Fibroblast of lung (primary cell): ENCODE data around the gene CYP2W1. TPM values are rescaled to one million over a fixed set of nuclear protein-coding genes. Genes with fewer than 3 reads are reported as not detected.

Experiments
- DNase-seq, 2 donors: peaks; one replicate each; pipeline versions ENCODE4 v3.0.0 to v3.0.0-alpha.2; 2010; ENCODE audit warnings: low read depth in 2 of 2
- H2AFZ ChIP-seq: 2 replicates; pipeline ENCODE4 v1.5.1; 2012; ENCODE audit warnings: low read length, control low read depth, inconsistent platforms
- H3K27ac ChIP-seq: 2 replicates; pipeline ENCODE4 v1.5.1; 2011; ENCODE audit warnings: low read length, control low read depth; ENCODE audit not compliant: insufficient read depth
- H3K27me3 ChIP-seq: 2 replicates; pipeline ENCODE4 v1.5.1; 2011; ENCODE audit warnings: mild to moderate bottlenecking, low read length; ENCODE audit not compliant: control insufficient read depth, insufficient read depth
- H3K36me3 ChIP-seq: 2 replicates; pipeline ENCODE4 v1.5.1; 2011; ENCODE audit warnings: low read length; ENCODE audit not compliant: control insufficient read depth, insufficient read depth
- H3K4me1 ChIP-seq: 2 replicates; pipeline ENCODE4 v1.5.1; 2011; ENCODE audit warnings: low read length; ENCODE audit not compliant: control insufficient read depth, insufficient read depth; ENCODE audit errors: extremely low read depth
- H3K4me2 ChIP-seq: 2 replicates; pipeline ENCODE4 v1.5.1; 2011; ENCODE audit warnings: low read length, control low read depth; ENCODE audit not compliant: insufficient read depth; ENCODE audit errors: extremely low read depth
- H3K4me3 ChIP-seq, 4 experiments: fragments of 200-600 bp in 1 of 4; sonication (generic) in 1 of 4; replicated peaks in 1 of 4; 2 replicates each; pipeline ENCODE4 v1.5.1; 2011 to 2016; ENCODE audit warnings: low read length in 4 of 4, low read depth in 3 of 4, mild to moderate bottlenecking in 3 of 4, control low read depth in 2 of 4, inconsistent platforms in 1 of 4, mixed read lengths in 1 of 4; ENCODE audit not compliant: insufficient read depth in 1 of 4; ENCODE audit errors: control extremely low read depth in 1 of 4
- H3K79me2 ChIP-seq: 2 replicates; pipeline ENCODE4 v1.5.1; 2012; ENCODE audit warnings: mild to moderate bottlenecking, low read length, inconsistent platforms; ENCODE audit not compliant: control insufficient read depth, insufficient read depth
- H3K9ac ChIP-seq: 2 replicates; pipeline ENCODE4 v1.5.1; 2011; ENCODE audit warnings: mild to moderate bottlenecking, low read length, control low read depth; ENCODE audit not compliant: insufficient read depth
- H3K9me3 ChIP-seq: 2 replicates; pipeline ENCODE4 v1.5.1; 2012; ENCODE audit warnings: low read depth, low read length; ENCODE audit not compliant: control insufficient read depth, insufficient read depth
- H4K20me1 ChIP-seq: 2 replicates; pipeline ENCODE4 v1.5.1; 2011; ENCODE audit warnings: low read length; ENCODE audit not compliant: control insufficient read depth, insufficient read depth; ENCODE audit errors: extremely low read depth
- EZH2 ChIP-seq: IDR thresholded peaks from 2 replicates; pipeline ENCODE4 v1.5.1; 2012; ENCODE audit warnings: low read length, control low read depth, mild to moderate bottlenecking; ENCODE audit errors: missing control alignments
- polyA plus RNA-seq, 2 donors: library from polyadenylated mRNA; depleted of rRNA in 1 of 2; stranded (reverse) in 1 of 2; unstranded in 1 of 2; fragments of >200 nt; gene quantifications; 2 replicates each; pipeline ENCODE4 v1.2.1, GENCODE V29; 2011 to 2012; ENCODE audit warnings: missing spikeins in 1 of 2
- total RNA-seq: library from RNA; depleted of rRNA; stranded (reverse); fragments of >200 nt; gene quantifications from 2 replicates; pipeline ENCODE4 v1.2.1, GENCODE V29; 2014
- TF ChIP-seq, protein P1 (sequence below), 2 donors: IDR thresholded peaks in 1 of 2; conservative IDR thresholded peaks in 1 of 2; 1 replicate in 1 of 2; 2 replicates in 1 of 2; pipeline ENCODE4 v1.5.1; 2011 to 2012; ENCODE audit warnings: low read length in 2 of 2, control low read depth in 1 of 2, inconsistent platforms in 1 of 2, low read depth in 1 of 2, mild to moderate bottlenecking in 1 of 2

Gene CYP2W1
- total and polyA plus RNA-seq, 2 donors (not counting 1 experiment from before 2014, with no cell fraction given) = not detected

DNA sequence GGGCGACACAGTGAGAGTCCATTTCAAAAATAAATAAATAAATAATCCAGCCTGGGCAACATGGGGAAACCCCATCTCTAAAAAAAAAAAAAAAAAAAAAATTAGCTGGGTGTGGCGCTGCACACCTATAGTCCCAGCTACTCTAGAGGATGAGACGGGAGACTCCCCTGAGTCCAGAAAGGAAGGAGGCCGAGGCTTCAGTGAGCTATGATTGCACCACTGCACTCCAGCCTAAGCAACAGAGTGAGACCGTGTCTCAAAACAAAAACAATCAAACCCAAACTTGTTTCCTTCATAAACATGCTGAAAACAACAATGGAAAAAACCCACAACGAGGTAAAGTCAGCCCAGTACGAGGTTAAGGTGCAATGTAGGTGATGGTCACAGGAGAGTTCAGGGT is 8.8 kb upstream of the CYP2W1 start:
- peaks cover 44% of the 10 kb centered on the region for H3K79me2 ChIP-seq
- DNase-seq = no peak

GRCh38 chr7:974820-975681 is 7.9 kb upstream of the CYP2W1 start, which contains the start of gene COX19:
Gene COX19, minus strand, starts transcription at chr7:975549. Its CDS starts 40 bp downstream, at chr7:975509.
- H4K20me1 ChIP-seq = no peaks in the 10 kb centered on the region
- H3K4me2 ChIP-seq = peak within 1 kb of the TSS; percentile 97
- DNase-seq = peak; percentile 87 to 89
- no peaks in the 10 kb centered on the region for H3K27me3 ChIP-seq
- TF ChIP-seq, protein P1, sequence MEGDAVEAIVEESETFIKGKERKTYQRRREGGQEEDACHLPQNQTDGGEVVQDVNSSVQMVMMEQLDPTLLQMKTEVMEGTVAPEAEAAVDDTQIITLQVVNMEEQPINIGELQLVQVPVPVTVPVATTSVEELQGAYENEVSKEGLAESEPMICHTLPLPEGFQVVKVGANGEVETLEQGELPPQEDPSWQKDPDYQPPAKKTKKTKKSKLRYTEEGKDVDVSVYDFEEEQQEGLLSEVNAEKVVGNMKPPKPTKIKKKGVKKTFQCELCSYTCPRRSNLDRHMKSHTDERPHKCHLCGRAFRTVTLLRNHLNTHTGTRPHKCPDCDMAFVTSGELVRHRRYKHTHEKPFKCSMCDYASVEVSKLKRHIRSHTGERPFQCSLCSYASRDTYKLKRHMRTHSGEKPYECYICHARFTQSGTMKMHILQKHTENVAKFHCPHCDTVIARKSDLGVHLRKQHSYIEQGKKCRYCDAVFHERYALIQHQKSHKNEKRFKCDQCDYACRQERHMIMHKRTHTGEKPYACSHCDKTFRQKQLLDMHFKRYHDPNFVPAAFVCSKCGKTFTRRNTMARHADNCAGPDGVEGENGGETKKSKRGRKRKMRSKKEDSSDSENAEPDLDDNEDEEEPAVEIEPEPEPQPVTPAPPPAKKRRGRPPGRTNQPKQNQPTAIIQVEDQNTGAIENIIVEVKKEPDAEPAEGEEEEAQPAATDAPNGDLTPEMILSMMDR (conservative IDR thresholded peaks at IDR 0.05 in 1 of 2, IDR thresholded peaks at IDR 0.05 in 1 of 2; ENCODE audit: low read depth in 1 of 2, low read length in 2 of 2) = no peak
- TF ChIP-seq EZH2 = no peak
- H3K9me3 ChIP-seq = no peaks in the 10 kb centered on the region
- H3K27ac ChIP-seq = peak within 1 kb of the TSS; percentile 98
- H3K4me3 ChIP-seq = peak within 1 kb of the TSS; percentile 66 to 98 (median 86)
- H3K36me3 ChIP-seq = peaks cover 11% of the 10 kb centered on the region
- H3K4me1 ChIP-seq = peaks cover 3% of the 10 kb centered on the region
- H3K9ac ChIP-seq = peak within 1 kb of the TSS; percentile 99
- peaks cover 41% of the 10 kb centered on the region for H3K79me2 ChIP-seq
- H2AFZ ChIP-seq = peak within 1 kb of the TSS; percentile 67

More for the DNA sequence above, 8.8 kb upstream of the CYP2W1 start:
- TF ChIP-seq, protein P1 (conservative IDR thresholded peaks at IDR 0.05 in 1 of 2, IDR thresholded peaks at IDR 0.05 in 1 of 2; ENCODE audit: low read depth in 1 of 2, low read length in 2 of 2) = no peak
- no peak for TF ChIP-seq EZH2
- Histone ChIP-seq H3K27ac (peak overlapping the region; percentile 98), H3K27me3 (no peaks in the 10 kb centered on the region), H3K9ac (no peak overlapping the region), H4K20me1 (no peaks in the 10 kb centered on the region), H3K4me1 (peaks cover 3% of the 10 kb centered on the region), H3K36me3 (peaks cover 11% of the 10 kb centered on the region), H3K4me3 (peak overlapping the region; percentile 66 to 98 (median 86)), H3K9me3 (no peaks in the 10 kb centered on the region), H2AFZ (no peak overlapping the region), H3K4me2 (peak overlapping the region; percentile 97)

DNA sequence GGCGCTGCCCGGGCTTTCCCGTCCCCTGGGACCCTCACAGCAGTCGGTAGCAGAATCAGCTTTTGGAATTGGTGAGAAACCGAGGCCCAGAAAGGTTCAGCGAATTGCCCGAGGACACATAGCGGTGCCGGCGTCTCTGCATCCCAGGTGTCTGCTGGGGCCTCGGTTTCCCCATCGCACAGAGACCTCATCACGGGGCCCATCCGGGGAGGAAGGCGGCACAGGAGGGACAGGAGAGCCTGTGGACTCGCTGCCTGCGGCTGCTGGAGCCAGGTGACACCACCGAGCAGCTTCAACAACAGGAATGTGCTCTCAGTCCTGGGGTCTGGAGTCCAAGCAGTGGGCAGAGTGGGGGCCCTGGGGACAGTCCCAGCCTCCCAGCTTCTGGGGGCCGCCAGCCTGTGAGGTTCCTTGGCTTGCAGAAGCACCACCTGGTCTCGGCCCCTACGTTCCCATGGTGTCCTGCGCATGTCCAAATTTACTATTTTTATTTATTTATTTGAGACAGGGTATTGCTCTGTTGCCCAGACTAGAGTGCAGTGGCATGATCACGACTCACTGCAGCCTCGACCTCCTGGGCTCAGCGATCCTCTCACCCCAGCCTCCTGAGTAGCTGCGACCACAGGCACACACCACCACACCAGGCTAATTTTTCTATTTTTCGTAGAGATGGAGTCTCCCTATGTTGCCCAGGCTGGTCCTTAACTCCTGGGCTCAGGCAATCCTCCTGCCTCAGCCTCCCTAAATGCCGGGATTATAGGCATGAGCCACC is 7.1 kb upstream of the CYP2W1 start:
- H3K4me1 ChIP-seq = peaks cover 3% of the 10 kb centered on the region
- H3K4me2 ChIP-seq = peak overlapping the region; percentile 84
- H3K9ac ChIP-seq = peak overlapping the region; percentile 26
- no peaks in the 10 kb centered on the region for H3K9me3 ChIP-seq
- peak overlapping the region; percentile 38 to 98 (median 40) for H3K4me3 ChIP-seq
- peaks cover 10% of the 10 kb centered on the region for H3K36me3 ChIP-seq
- DNase-seq = no peak
- H3K79me2 ChIP-seq = peaks cover 37% of the 10 kb centered on the region
- TF ChIP-seq, protein P1 (conservative IDR thresholded peaks at IDR 0.05 in 1 of 2, IDR thresholded peaks at IDR 0.05 in 1 of 2; ENCODE audit: low read depth in 1 of 2, low read length in 2 of 2) = no peak
- no peak for TF ChIP-seq EZH2
- peak overlapping the region; percentile 67 for H2AFZ ChIP-seq
- no peaks in the 10 kb centered on the region for H3K27me3 ChIP-seq
- H3K27ac ChIP-seq = no peak overlapping the region
- H4K20me1 ChIP-seq = no peaks in the 10 kb centered on the region
